Measurements from ENCODE around the gene DLX4. TPM values are rescaled to one million over a fixed set of nuclear protein-coding genes. Genes with fewer than 3 reads are reported as not detected.

The DLX4 gene
- total RNA-seq, 2 donors from 2014 or later = 0.68 TPM; not detected in 1

GRCh38 chr17:49955157-49955556, 13.8 kb upstream of the DLX4 start:
- no peak for ATAC-seq

DNA sequence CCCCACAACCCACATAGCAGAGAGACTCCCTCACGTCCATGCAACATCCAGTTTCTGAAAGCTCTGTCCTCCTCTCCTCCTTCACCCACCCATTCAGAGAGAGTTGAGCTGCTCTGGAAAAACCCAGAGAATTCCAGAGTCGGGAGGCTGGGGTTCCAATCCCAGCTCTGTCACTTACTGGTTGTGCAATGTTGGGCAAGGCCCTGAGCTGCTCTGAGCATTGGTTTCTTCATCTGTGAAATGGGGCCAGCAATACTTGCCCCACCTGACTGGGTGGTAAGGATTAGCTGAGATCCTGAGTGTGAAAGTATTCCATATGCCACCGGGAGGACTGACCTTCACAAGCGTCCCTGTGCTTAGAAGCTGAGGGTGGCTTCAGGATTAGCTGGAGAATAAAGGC, 12.2 kb upstream of the DLX4 start:
- ATAC-seq (no peak), DNase-seq (no peak)
- no peaks in the 10 kb centered on the region for H3K36me3 Mint-ChIP-seq (ENCODE audit: low read depth)
- no peaks in the 10 kb centered on the region for H3K9me3 ChIP-seq (ENCODE audit: control insufficient read depth, low read length, poor library complexity, severe bottlenecking)
- H3K4me3 Mint-ChIP-seq = no peak overlapping the region
- peaks cover 52% of the 10 kb centered on the region for H3K27me3 Mint-ChIP-seq
- no peak overlapping the region for H3K27ac Mint-ChIP-seq
- H3K4me1 Mint-ChIP-seq = peaks cover 7% of the 10 kb centered on the region

More at GRCh38 chr17:49955157-49955556, 13.8 kb upstream of the DLX4 start:
- H3K36me3 Mint-ChIP-seq (ENCODE audit: low read depth) = no peaks in the 10 kb centered on the region
- DNase-seq = no peak
- H3K27me3 Mint-ChIP-seq = peaks cover 52% of the 10 kb centered on the region
- H3K9me3 ChIP-seq (ENCODE audit: control insufficient read depth, low read length, poor library complexity, severe bottlenecking) = no peaks in the 10 kb centered on the region
- no peak overlapping the region for H3K27ac Mint-ChIP-seq
- H3K4me3 Mint-ChIP-seq = no peak overlapping the region
- peaks cover 7% of the 10 kb centered on the region for H3K4me1 Mint-ChIP-seq

DNA sequence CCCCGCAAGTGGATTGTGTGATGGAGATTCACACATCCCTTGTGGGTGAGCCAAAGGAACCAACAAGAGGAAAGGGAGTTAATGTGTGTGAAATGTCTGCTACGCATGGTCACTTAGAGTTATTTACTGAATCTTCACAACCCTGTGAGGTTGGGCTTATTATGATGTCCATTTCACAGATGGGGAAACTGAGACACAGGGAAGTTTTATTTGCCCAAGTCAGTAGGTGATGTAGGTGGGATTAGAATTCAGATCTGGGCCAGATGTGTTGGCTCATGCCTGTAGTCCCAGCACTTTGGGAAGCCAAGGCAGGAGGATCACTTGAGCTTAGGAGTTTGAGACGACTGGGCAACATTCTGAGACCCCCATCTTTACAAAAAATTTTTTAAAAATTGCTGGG, 11.6 kb upstream of the DLX4 start:
- no peak for DNase-seq

DNA sequence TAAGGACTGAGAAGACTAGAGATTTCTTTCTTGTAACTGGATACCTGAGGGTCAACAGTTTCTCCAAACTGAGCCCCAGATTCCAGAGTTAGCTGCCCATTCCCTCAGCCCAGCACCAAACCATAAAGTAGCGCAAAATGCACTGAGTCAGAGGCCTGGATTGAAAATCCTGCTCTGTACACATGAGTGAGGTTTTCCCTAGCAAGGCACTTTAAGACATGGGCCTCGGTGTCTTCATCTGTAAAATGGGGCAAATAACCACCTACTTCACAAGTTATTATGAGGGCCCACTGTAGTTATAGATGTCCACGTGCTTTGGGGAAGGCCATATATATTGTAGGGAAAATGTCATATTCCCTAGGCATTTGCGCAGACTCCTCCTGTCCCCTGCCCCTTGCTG, 10.3 kb upstream of the DLX4 start:
- DNase-seq = no peak
- Mint-ChIP-seq H3K36me3 (ENCODE audit: low read depth) (peaks cover 3% of the 10 kb centered on the region), H3K27ac (no peak overlapping the region), H3K27me3 (peaks cover 52% of the 10 kb centered on the region), H3K4me3 (no peak overlapping the region), H3K4me1 (peaks cover 4% of the 10 kb centered on the region)
- no peak for ATAC-seq
- H3K9me3 ChIP-seq (ENCODE audit: control insufficient read depth, low read length, poor library complexity, severe bottlenecking) = no peaks in the 10 kb centered on the region

More for the DNA sequence above, 11.6 kb upstream of the DLX4 start:
- Mint-ChIP-seq H3K27ac (no peak overlapping the region), H3K4me3 (no peak overlapping the region), H3K4me1 (peaks cover 4% of the 10 kb centered on the region), H3K36me3 (ENCODE audit: low read depth) (no peaks in the 10 kb centered on the region), H3K27me3 (peaks cover 52% of the 10 kb centered on the region)
- H3K9me3 ChIP-seq (ENCODE audit: control insufficient read depth, low read length, poor library complexity, severe bottlenecking) = no peaks in the 10 kb centered on the region
- no peak for ATAC-seq

DNA sequence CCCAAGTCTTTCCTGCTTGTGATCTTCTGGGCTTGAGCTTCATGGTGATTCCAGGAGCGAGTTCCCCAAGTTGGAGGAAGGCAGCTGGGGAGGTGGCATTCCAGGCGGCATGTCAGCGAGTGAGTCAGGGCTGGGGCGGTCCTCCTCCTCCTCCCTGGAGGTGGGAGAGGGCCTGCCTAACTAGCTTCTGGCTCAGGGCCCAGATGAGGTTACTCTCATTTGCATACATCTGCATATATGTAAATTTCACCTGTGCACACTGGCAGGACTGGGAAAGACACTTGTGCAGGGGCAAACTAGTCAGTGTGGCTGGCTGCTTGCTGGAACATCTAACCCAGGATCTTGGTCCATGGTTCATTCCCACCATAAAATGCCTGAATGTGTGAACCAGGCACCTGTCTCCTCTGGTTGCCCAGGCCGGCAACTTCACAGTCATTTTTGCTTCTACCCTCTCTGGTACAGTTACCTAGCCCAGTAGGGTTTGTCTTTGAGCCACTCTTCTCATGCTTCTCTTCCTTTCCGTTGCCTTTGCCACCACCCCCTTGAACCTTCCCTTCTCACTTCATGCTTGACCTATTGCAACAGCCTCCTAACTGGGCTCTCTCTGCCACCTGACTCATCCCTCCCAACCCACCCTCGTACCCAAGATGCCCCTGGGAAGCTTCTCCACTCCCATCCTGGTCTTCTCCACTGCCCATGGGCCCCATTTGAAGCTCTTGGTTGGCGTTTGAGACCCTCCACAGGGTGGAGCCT, 9.6 kb upstream of the DLX4 start:
- Mint-ChIP-seq H3K27me3 (peaks cover 52% of the 10 kb centered on the region), H3K27ac (no peak overlapping the region), H3K36me3 (ENCODE audit: low read depth) (peaks cover 3% of the 10 kb centered on the region)

DNA sequence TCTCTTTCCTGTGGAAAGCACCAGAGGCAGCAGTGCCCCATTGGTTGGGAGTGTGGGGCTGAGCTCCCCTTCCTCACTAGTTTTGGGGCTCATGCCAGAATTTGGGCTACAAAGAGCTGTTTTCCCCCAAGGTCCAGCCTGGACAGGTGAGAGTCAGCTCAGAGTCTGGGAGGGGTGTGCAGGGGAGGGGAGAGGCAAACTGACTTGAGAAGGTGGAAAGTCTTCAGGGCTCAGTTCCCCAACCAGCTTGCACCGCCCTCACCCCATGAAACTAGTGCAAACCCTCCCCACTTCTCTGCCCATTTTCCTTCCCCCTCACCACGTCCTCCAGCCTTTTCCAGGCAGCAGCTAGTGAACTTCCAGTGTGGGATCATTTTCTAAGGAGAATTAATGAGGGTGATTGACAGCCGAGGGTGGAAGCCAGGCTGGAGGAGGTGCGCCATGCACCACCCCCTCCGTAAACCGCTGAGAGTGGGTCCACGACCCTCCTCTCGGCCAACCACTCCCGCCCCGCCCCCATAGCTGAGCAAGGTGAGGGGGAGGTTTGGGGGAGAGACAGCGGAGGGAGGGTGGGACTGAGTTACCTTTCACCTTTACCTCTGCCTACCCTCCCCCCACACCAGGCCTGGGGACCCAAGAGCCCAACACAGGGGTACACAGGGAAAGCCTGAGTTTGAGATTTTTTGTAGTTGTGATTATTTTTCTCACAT, 6.2 kb upstream of the DLX4 start:
- DNase-seq = no peak
- ATAC-seq = no peak
- Mint-ChIP-seq H3K27me3 (peaks cover 68% of the 10 kb centered on the region), H3K4me3 (no peak overlapping the region), H3K27ac (peak overlapping the region; percentile 45), H3K4me1 (peaks cover 19% of the 10 kb centered on the region), H3K36me3 (ENCODE audit: low read depth) (peaks cover 7% of the 10 kb centered on the region)
- H3K9me3 ChIP-seq (ENCODE audit: control insufficient read depth, low read length, poor library complexity, severe bottlenecking) = no peaks in the 10 kb centered on the region

More for the DNA sequence above, 9.6 kb upstream of the DLX4 start:
- no peak for ATAC-seq
- no peak for DNase-seq
- H3K4me3 Mint-ChIP-seq = no peak overlapping the region
- no peaks in the 10 kb centered on the region for H3K9me3 ChIP-seq (ENCODE audit: control insufficient read depth, low read length, poor library complexity, severe bottlenecking)
- peaks cover 9% of the 10 kb centered on the region for H3K4me1 Mint-ChIP-seq

GRCh38 chr17:49963309-49963625, 5.7 kb upstream of the DLX4 start:
- H3K27ac Mint-ChIP-seq = peak overlapping the region; percentile 45
- H3K9me3 ChIP-seq (ENCODE audit: control insufficient read depth, low read length, poor library complexity, severe bottlenecking) = no peaks in the 10 kb centered on the region
- no peak for ATAC-seq
- H3K4me3 Mint-ChIP-seq = no peak overlapping the region
- peaks cover 7% of the 10 kb centered on the region for H3K36me3 Mint-ChIP-seq (ENCODE audit: low read depth)
- DNase-seq = no peak
- H3K4me1 Mint-ChIP-seq = peaks cover 19% of the 10 kb centered on the region
- peaks cover 71% of the 10 kb centered on the region for H3K27me3 Mint-ChIP-seq

- DNase-seq (no peak), ATAC-seq (no peak)
- H3K27ac Mint-ChIP-seq = peak overlapping the region; percentile 45
- H3K27me3 Mint-ChIP-seq = peaks cover 71% of the 10 kb centered on the region
- peak overlapping the region; percentile 74 for H3K4me3 Mint-ChIP-seq
- peaks cover 19% of the 10 kb centered on the region for H3K4me1 Mint-ChIP-seq
- H3K9me3 ChIP-seq (ENCODE audit: control insufficient read depth, low read length, poor library complexity, severe bottlenecking) = no peaks in the 10 kb centered on the region
- H3K36me3 Mint-ChIP-seq (ENCODE audit: low read depth) = peaks cover 7% of the 10 kb centered on the region
Observed at GRCh38 chr17:49963626-49964302, 5.2 kb upstream of the DLX4 start.

- Mint-ChIP-seq H3K4me3 (peak overlapping the region; percentile 74), H3K4me1 (peaks cover 21% of the 10 kb centered on the region), H3K27ac (peak overlapping the region; percentile 45), H3K27me3 (peaks cover 74% of the 10 kb centered on the region), H3K36me3 (ENCODE audit: low read depth) (peaks cover 7% of the 10 kb centered on the region)
- no peaks in the 10 kb centered on the region for H3K9me3 ChIP-seq (ENCODE audit: control insufficient read depth, low read length, poor library complexity, severe bottlenecking)
- DNase-seq (no peak), ATAC-seq (no peak)
Observed at GRCh38 chr17:49964303-49964768, 4.7 kb upstream of the DLX4 start.

DNA sequence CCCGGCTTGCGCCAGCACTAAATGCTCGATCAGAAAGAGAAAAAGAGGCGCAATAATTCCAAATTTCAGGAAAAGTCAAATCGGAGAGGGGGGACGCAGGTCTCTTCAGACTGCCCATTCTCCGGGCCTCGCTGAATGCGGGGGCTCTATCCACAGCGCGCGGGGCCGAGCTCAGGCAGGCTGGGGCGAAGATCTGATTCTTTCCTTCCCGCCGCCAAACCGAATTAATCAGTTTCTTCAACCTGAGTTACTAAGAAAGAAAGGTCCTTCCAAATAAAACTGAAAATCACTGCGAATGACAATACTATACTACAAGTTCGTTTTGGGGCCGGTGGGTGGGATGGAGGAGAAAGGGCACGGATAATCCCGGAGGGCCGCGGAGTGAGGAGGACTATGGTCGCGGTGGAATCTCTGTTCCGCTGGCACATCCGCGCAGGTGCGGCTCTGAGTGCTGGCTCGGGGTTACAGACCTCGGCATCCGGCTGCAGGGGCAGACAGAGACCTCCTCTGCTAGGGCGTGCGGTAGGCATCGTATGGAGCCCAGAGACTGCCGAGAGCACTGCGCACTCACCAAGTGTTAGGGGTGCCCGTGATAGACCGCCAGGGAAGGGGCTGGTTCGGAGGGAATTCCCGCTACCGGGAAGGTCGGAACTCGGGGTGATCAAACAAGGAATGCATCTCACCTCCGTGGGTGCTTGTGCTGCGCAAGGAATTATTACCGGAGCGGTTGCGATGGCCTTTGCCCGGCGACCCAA, 4.0 kb upstream of the DLX4 start:
- peak overlapping the region; percentile 45 for H3K27ac Mint-ChIP-seq

GRCh38 chr17:49965524-49965909, 3.5 kb upstream of the DLX4 start:
- Mint-ChIP-seq H3K4me1 (peaks cover 29% of the 10 kb centered on the region), H3K4me3 (peak overlapping the region; percentile 74), H3K36me3 (ENCODE audit: low read depth) (peaks cover 7% of the 10 kb centered on the region)

More for the DNA sequence above, 4.0 kb upstream of the DLX4 start:
- no peak for DNase-seq
- H3K4me3 Mint-ChIP-seq = peak overlapping the region; percentile 74
- peaks cover 80% of the 10 kb centered on the region for H3K27me3 Mint-ChIP-seq
- ATAC-seq = no peak
- peaks cover 7% of the 10 kb centered on the region for H3K36me3 Mint-ChIP-seq (ENCODE audit: low read depth)
- H3K4me1 Mint-ChIP-seq = peaks cover 24% of the 10 kb centered on the region
- no peaks in the 10 kb centered on the region for H3K9me3 ChIP-seq (ENCODE audit: control insufficient read depth, low read length, poor library complexity, severe bottlenecking)

DNA sequence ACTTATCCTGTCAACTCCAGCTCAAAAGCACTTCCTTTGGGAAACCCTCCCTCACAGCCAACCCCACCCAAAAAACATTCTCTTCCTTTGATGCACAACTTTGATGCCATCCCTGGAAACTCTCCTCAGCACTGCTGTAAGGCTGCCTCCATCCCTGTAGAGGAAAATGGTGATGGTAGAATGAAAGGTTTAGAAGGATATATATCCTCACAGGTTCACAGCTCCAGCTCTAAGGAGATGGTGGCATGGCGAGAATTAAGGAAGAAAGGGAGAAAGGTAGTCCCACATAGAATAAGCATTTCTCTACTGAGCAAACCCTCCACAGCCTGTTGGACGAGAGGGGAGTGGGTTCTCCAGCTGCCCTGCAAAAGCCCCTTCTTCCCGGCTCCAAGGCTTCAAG, 2.2 kb upstream of the DLX4 start:
- Mint-ChIP-seq H3K27me3 (peaks cover 89% of the 10 kb centered on the region), H3K4me1 (peaks cover 37% of the 10 kb centered on the region), H3K4me3 (peak overlapping the region; percentile 13), H3K27ac (no peak overlapping the region), H3K36me3 (ENCODE audit: low read depth) (peaks cover 9% of the 10 kb centered on the region)
- ATAC-seq (no peak), DNase-seq (no peak)
- no peaks in the 10 kb centered on the region for H3K9me3 ChIP-seq (ENCODE audit: control insufficient read depth, low read length, poor library complexity, severe bottlenecking)

More at GRCh38 chr17:49965524-49965909, 3.5 kb upstream of the DLX4 start:
- peaks cover 86% of the 10 kb centered on the region for H3K27me3 Mint-ChIP-seq
- DNase-seq (no peak), ATAC-seq (no peak)
- no peak overlapping the region for H3K27ac Mint-ChIP-seq
- no peaks in the 10 kb centered on the region for H3K9me3 ChIP-seq (ENCODE audit: control insufficient read depth, low read length, poor library complexity, severe bottlenecking)

DNA sequence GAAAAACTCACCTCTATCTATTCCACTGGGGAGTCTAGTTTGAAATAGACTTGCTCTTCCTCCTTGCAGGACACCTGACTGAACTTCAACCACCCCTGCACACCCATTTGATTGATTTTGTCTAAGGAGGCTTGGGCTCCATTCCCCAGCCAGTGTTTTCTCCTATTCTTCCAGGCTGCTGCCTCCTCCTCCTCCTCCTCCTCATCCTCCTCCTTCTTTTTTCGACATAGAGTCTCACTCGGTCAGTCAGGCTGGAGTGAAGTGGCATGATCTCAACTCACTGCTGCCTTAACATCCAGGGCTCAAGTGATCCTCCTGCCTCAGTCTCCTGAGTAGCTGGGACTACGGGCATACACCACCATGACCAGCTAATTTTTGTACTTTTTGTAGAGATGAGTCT, 1.8 kb upstream of the DLX4 start:
- H3K4me1 Mint-ChIP-seq = peaks cover 39% of the 10 kb centered on the region
- DNase-seq (no peak), ATAC-seq (no peak)
- peaks cover 9% of the 10 kb centered on the region for H3K36me3 Mint-ChIP-seq (ENCODE audit: low read depth)
- H3K9me3 ChIP-seq (ENCODE audit: control insufficient read depth, low read length, poor library complexity, severe bottlenecking) = no peaks in the 10 kb centered on the region
- peak overlapping the region; percentile 0 for H3K4me3 Mint-ChIP-seq
- no peak overlapping the region for H3K27ac Mint-ChIP-seq
- peaks cover 87% of the 10 kb centered on the region for H3K27me3 Mint-ChIP-seq

Measured in T-helper 17 cell (primary cell).